GM12865 (cell line): ENCODE results near the gene FANCL.
"Not testable (repeated sequence)": the region's sequence is repeated elsewhere in the genome, so short reads cannot be mapped to it uniquely, and the experiment has no call there.

Experiments used
- DNase-seq: peaks from one replicate; pipeline ENCODE4 v3.0.0; 2010; ENCODE audit warnings: low read depth
- H3K4me3 ChIP-seq: 2 replicates; pipeline ENCODE4 v1.5.1; 2011; ENCODE audit warnings: mild to moderate bottlenecking, low read depth, low read length, control low read depth
- TF ChIP-seq, protein P1 (sequence below): IDR thresholded peaks from 2 replicates; pipeline ENCODE4 v1.5.1; 2011; ENCODE audit warnings: low read length, control low read depth, low read depth, inconsistent platforms; ENCODE audit not compliant: insufficient read depth; ENCODE audit errors: missing control alignments

FANCL gene

DNA sequence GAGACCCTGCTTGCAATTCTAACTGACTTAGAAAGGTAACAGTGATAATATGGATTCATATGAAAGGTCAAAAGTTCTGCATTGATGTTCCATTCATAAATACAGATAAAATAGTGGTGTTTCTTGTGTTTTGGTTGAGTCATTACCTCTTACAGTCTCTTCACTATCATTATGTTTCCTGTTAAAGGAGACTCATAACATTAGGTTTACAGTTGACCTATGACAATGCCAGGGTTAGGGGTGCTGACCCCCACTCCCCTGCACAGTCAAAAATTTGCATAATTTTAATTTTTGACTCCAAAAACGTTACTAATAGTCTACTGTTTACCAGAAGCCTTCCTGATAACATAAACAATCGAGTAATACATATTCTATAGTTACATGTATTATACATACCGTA, 119.1 kb downstream of the FANCL start:
- no peak for DNase-seq
- H3K4me3 ChIP-seq, result no peak overlapping the region
- TF ChIP-seq, protein P1, sequence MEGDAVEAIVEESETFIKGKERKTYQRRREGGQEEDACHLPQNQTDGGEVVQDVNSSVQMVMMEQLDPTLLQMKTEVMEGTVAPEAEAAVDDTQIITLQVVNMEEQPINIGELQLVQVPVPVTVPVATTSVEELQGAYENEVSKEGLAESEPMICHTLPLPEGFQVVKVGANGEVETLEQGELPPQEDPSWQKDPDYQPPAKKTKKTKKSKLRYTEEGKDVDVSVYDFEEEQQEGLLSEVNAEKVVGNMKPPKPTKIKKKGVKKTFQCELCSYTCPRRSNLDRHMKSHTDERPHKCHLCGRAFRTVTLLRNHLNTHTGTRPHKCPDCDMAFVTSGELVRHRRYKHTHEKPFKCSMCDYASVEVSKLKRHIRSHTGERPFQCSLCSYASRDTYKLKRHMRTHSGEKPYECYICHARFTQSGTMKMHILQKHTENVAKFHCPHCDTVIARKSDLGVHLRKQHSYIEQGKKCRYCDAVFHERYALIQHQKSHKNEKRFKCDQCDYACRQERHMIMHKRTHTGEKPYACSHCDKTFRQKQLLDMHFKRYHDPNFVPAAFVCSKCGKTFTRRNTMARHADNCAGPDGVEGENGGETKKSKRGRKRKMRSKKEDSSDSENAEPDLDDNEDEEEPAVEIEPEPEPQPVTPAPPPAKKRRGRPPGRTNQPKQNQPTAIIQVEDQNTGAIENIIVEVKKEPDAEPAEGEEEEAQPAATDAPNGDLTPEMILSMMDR, result no peak

DNA sequence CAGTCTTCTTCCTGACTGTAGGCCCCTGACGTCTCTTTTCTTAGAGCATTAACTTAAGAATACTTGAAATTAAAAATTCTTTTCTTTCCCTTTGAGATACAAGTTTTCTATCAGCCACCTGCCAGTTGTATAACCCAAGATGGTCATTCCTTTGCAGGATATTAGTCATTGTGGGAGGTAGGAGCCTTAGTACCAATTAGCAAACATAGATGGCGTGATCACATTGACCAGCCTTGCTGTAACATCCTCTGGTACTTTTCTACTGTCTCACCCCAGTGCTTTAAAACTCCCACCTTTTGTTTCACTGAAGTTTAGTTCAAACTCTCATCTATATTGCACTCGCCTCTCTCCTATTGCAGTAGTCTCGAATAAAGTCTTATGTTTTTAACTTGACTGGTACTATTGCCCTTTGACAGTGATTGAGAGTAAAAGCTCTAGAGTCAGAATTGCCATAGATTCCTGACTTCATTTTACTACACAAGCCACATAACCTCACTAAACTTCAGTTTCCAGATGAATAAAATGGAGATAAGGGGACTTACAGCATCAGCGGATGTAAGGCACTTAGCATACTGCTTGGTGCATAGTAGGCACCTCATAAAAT, 120.4 kb downstream of the FANCL start:
- DNase-seq, result peak; percentile 52
- TF ChIP-seq, protein P1, result no peak
- H3K4me3 ChIP-seq, result no peak overlapping the region

DNA sequence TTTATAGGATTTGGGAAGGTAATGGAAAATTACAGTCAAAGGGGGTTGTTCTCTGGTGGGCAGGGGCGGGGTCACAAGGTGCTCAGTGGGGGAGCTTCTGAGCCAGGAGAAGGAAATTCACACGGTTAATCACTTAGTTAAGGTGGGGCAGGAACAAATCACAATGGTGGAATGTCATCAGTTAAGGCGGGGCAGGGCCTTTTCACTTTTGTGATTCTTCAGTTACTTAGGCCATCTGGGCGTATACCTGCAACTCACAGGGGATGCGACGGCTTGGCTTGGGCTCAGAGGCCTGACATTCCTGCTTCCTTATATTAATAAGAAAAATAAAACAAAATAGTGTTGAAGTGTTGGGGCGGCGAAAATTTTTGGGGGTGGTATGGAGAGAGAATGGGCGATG, 127.6 kb downstream of the FANCL start:
- DNase-seq, H3K4me3 ChIP-seq: not testable (repeated sequence)

DNA sequence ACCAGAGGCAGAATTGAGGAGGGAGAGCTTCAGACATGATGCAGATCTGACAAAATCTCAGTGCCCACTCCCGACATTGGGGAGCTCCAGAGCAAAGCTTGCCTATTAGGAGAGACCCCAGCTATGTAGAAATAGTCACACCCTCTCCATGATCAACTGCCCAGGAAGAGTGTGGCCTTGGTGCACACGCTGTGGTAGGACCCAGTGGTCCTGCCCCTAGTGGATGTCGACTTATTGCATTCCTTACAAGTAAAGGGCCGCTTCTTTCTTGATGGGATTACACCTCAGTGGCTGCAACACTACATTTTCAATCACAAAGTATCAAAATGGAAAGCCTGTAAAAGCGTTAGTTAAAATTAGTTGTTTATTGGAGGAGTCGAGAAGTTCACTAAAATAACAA, 130.4 kb downstream of the FANCL start:
- DNase-seq, result no peak
- H3K4me3 ChIP-seq, result no peak overlapping the region
- TF ChIP-seq, protein P1, result no peak

DNA sequence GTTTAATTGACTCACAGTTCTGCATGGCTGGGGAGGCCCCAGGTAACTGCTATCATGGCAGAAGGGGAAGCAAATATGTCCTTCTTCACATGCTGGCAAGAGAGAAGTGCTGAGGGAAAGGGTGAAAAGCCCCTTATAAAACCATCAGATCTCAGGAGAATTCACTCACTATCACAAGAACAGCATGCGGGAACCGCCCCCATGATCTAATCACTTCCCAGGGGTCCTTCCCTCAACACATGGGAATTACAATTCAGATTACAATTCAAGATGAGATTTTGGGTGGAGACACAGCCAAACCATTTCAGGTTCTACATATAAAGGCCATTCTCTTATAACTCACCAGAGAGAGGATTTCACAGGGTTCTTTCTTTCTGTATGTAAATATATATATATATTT, 131.6 kb downstream of the FANCL start:
- no peak overlapping the region for H3K4me3 ChIP-seq
- DNase-seq, result no peak
- TF ChIP-seq, protein P1, result no peak
